Measurements from ENCODE around the gene UBE2E2. TPM values are rescaled to one million over a fixed set of nuclear protein-coding genes. Genes with fewer than 3 reads are reported as not detected.

UBE2E2 gene
- total and polyA plus RNA-seq, 3 experiments from 2014 or later, result 0.86 to 8.0 (median 0.92) TPM

DNA sequence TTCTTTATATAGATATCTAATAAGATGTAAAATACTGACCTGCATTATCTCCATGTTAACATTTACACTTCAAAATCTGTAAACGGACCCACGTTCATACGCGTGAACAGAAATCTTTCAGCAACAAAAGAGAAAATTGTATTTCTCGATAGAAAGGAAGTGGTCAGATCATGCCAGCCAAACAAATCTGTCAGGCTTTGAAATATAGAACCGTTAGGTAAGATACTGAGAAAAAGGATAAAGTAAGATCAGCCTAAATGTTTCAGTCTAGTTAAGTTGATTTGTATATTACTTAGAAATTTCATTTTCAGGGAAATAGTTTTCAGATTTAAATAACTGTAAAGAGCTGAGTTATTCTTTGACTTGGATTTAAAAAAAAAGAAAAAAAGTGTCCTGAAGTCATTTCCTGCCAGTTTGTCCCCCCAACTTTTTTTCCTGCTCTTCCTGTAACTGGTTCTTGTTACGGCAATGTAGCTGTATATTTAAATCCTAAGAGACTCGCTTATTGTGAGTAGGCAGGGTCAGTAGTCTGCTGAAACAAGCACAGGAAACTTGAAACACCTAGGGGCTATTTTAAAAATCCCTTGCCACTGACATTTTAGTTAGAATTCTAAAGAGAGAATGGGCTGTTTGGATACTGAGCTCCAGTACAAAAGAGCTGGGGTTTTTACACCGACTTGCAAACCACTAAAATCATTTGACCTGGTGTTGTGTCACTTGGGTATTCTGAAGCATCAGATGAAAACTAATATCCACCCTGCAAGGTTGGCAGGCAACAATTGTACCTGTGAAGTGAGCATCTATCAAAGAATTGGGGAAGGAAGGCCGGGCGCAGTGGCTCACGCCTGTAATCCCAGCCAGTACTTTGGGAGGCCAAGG is 237.5 kb downstream of the UBE2E2 start:
- no peaks in the 10 kb centered on the region for H3K36me3 ChIP-seq (ENCODE audit: insufficient read depth, low read length)
- H3K27ac Mint-ChIP-seq, result peak overlapping the region in 1 of 8 donors; percentile 64
- peaks cover 5 to 20% (median 16%) of the 10 kb centered on the region in 3 donors for H3K4me1 Mint-ChIP-seq
- H3K27me3 Mint-ChIP-seq, result peaks cover 0 to 3% of the 10 kb centered on the region in 2 donors
- H3K27me3 ChIP-seq (ENCODE audit: insufficient read depth, low read length, poor library complexity, severe bottlenecking), result no peaks in the 10 kb centered on the region
- no peak overlapping the region for H3K4me3 ChIP-seq (ENCODE audit: low read length)
- CTCF ChIA-PET, result no interaction called here
- H3K36me3 Mint-ChIP-seq, result no peaks in the 10 kb centered on the region
- H3K4me1 ChIP-seq (ENCODE audit: insufficient read depth, low read length), result peaks cover 10% of the 10 kb centered on the region
- H3K4me3 Mint-ChIP-seq, result peak overlapping the region in 2 of 7 donors; percentile 3 to 46
- no peaks in the 10 kb centered on the region for H3K9me3 ChIP-seq (ENCODE audit: low read length)
- POLR2A ChIA-PET, result no interaction called here
- peak in 1 of 5 donors; percentile 26 for DNase-seq
- H3K9me3 Mint-ChIP-seq, result peaks cover 0 to 3% (median 0%) of the 10 kb centered on the region in 5 donors
- no peak overlapping the region for H3K27ac ChIP-seq (ENCODE audit: low read depth, low read length)

DNA sequence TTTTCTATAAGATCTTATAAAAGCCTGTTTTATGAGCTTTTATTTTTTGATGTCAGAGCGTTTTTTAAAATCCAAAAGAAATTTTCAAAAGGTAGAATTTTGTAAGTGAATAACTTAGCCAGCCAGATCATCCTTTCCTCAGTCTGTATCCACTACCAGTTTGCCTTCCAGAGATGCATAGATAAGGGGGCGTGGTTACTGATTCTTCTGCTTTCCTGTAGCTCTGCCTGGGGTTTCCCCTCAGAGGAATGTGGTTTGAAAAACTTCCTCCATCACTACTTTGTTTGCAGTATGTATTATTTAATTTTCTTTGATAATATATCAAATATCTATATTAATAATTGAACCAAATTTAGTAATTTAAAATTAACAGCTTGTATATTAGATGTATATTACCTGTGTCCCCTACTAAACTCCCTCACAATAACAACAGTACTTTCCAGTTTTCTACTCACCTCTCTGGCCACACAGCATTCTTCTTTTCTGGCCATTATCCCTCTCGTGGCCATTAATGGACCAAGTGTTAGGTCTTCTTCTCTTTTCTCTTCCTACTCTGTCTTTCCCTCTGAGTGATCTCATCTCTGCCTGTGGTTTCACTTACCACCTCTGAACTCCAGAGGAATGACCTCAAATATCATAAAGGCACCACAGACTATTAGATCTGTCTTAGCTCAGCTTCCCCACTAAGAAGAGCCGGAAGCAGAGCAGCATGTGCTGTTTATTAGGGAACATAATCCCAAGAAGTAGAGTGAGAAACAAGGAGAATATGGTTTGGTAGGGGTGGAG is 239.7 kb downstream of the UBE2E2 start:
- Histone ChIP-seq H3K27me3 (ENCODE audit: insufficient read depth, low read length, poor library complexity, severe bottlenecking) (no peaks in the 10 kb centered on the region), H3K9me3 (ENCODE audit: low read length) (no peaks in the 10 kb centered on the region), H3K36me3 (ENCODE audit: insufficient read depth, low read length) (no peaks in the 10 kb centered on the region), H3K4me1 (ENCODE audit: insufficient read depth, low read length) (peaks cover 10% of the 10 kb centered on the region), H3K27ac (ENCODE audit: low read depth, low read length) (no peak overlapping the region), H3K4me3 (ENCODE audit: low read length) (no peak overlapping the region)
- CTCF ChIA-PET, result no interaction called here
- peaks cover 5 to 20% (median 16%) of the 10 kb centered on the region in 3 donors for H3K4me1 Mint-ChIP-seq
- no peaks in the 10 kb centered on the region for H3K9me3 Mint-ChIP-seq
- no peaks in the 10 kb centered on the region for H3K36me3 Mint-ChIP-seq
- H3K27ac Mint-ChIP-seq, result no peak overlapping the region
- POLR2A ChIA-PET, result no interaction called here
- peak in 1 of 5 donors; percentile 33 for DNase-seq
- no peaks in the 10 kb centered on the region for H3K27me3 Mint-ChIP-seq
- no peak overlapping the region for H3K4me3 Mint-ChIP-seq

DNA sequence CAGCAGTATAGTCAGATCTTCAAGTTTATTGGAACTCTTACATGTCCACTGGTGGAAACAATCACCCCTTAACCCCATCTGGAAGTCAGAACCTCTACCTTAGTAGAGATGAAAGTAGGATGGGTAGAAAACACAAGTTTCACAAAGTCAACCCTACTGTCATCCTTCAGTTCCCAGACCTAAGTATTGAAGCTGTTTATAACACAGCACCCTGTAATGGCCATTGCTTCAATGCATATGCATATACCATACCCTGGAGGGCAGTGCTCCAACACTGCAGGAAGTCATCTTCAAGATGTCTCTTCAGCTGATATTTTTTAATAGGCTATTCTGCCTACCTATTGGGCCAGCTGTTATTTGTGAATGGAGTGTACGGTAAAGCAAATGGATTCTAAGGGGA is 241.3 kb downstream of the UBE2E2 start:
- no peak overlapping the region for H3K27ac Mint-ChIP-seq
- no peaks in the 10 kb centered on the region for H3K27me3 ChIP-seq (ENCODE audit: insufficient read depth, low read length, poor library complexity, severe bottlenecking)
- peaks cover 5 to 20% (median 16%) of the 10 kb centered on the region in 3 donors for H3K4me1 Mint-ChIP-seq
- no peak overlapping the region for H3K4me3 ChIP-seq (ENCODE audit: low read length)
- H3K27me3 Mint-ChIP-seq, result no peaks in the 10 kb centered on the region
- H3K27ac ChIP-seq (ENCODE audit: low read depth, low read length), result no peak overlapping the region
- H3K4me3 Mint-ChIP-seq, result no peak overlapping the region
- no peaks in the 10 kb centered on the region for H3K36me3 Mint-ChIP-seq
- ChIA-PET CTCF (no interaction called here), POLR2A (no interaction called here)
- H3K36me3 ChIP-seq (ENCODE audit: insufficient read depth, low read length), result no peaks in the 10 kb centered on the region
- no peak for DNase-seq
- H3K9me3 Mint-ChIP-seq, result no peaks in the 10 kb centered on the region
- no peaks in the 10 kb centered on the region for H3K9me3 ChIP-seq (ENCODE audit: low read length)
- peaks cover 10% of the 10 kb centered on the region for H3K4me1 ChIP-seq (ENCODE audit: insufficient read depth, low read length)

GRCh38 chr3:23446301-23446700 is 243.2 kb downstream of the UBE2E2 start:
- no peaks in the 10 kb centered on the region for H3K27me3 Mint-ChIP-seq
- Histone ChIP-seq H3K9me3 (ENCODE audit: low read length) (no peaks in the 10 kb centered on the region), H3K27ac (ENCODE audit: low read depth, low read length) (no peak overlapping the region), H3K36me3 (ENCODE audit: insufficient read depth, low read length) (no peaks in the 10 kb centered on the region), H3K4me3 (ENCODE audit: low read length) (no peak overlapping the region), H3K4me1 (ENCODE audit: insufficient read depth, low read length) (peaks cover 5% of the 10 kb centered on the region), H3K27me3 (ENCODE audit: insufficient read depth, low read length, poor library complexity, severe bottlenecking) (no peaks in the 10 kb centered on the region)
- POLR2A ChIA-PET, result no interaction called here
- H3K36me3 Mint-ChIP-seq, result no peaks in the 10 kb centered on the region
- no peaks in the 10 kb centered on the region for H3K9me3 Mint-ChIP-seq
- no peak for DNase-seq
- H3K4me1 Mint-ChIP-seq, result peaks cover 4 to 11% (median 8%) of the 10 kb centered on the region in 3 donors
- CTCF ChIA-PET, result no interaction called here
- H3K27ac Mint-ChIP-seq, result no peak overlapping the region
- no peak overlapping the region for H3K4me3 Mint-ChIP-seq

DNA sequence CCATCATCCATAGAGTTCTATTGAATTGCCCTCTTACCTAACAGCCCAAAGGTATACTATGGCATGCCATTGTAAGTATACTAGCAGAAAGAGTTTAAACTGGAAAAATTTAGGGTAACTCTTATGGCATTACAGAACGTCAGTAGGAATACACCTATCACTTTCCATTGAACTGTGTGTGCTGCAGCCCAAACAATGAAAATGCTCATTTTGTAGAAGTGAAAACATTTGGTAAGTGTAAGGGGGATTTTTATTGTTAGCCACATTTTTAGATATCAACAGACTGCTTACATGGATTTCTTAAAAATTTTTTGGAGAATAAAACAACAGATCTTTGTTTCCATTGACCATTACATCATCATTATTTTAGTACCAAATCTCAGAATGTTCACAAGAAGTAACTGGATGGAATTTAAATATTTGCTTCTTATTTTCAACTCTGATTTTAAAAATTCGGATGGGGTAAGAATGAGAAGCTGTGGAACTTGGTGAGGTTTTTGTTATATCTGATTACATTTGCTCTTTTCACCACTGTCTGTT is 245.9 kb downstream of the UBE2E2 start:
- no peaks in the 10 kb centered on the region for H3K36me3 Mint-ChIP-seq
- POLR2A ChIA-PET, result no interaction called here
- Histone ChIP-seq H3K36me3 (ENCODE audit: insufficient read depth, low read length) (no peaks in the 10 kb centered on the region), H3K9me3 (ENCODE audit: low read length) (no peaks in the 10 kb centered on the region), H3K4me1 (ENCODE audit: insufficient read depth, low read length) (no peaks in the 10 kb centered on the region), H3K27ac (ENCODE audit: low read depth, low read length) (no peak overlapping the region), H3K27me3 (ENCODE audit: insufficient read depth, low read length, poor library complexity, severe bottlenecking) (no peaks in the 10 kb centered on the region), H3K4me3 (ENCODE audit: low read length) (no peak overlapping the region)
- no peak overlapping the region for H3K27ac Mint-ChIP-seq
- H3K9me3 Mint-ChIP-seq, result no peaks in the 10 kb centered on the region
- DNase-seq, result no peak
- H3K27me3 Mint-ChIP-seq, result no peaks in the 10 kb centered on the region
- CTCF ChIA-PET, result no interaction called here
- H3K4me1 Mint-ChIP-seq, result no peaks in the 10 kb centered on the region
- no peak overlapping the region for H3K4me3 Mint-ChIP-seq

DNA sequence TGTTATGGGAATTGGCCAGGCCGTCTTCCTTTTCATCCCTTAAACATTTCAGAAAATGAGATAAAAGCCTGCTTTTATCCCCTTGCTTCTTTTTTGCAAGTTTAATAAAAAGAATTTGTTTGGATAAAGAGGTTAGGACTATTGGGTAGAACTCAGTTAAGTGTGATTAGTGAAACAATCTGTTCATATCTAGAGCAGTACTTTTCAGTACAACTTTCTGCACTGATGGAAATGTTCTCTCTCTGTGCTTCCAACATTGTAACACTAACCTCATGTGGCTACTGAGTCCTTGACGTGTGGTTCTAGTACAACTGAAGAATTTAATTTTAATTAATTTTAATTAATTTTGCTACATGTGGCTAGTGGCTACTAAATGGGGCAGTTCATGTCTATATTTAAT is 246.9 kb downstream of the UBE2E2 start:
- no peak for DNase-seq
- peaks cover 0 to 2% of the 10 kb centered on the region in 2 donors for H3K27me3 Mint-ChIP-seq
- Histone ChIP-seq H3K4me3 (ENCODE audit: low read length) (no peak overlapping the region), H3K27ac (ENCODE audit: low read depth, low read length) (no peak overlapping the region), H3K9me3 (ENCODE audit: low read length) (no peaks in the 10 kb centered on the region), H3K27me3 (ENCODE audit: insufficient read depth, low read length, poor library complexity, severe bottlenecking) (no peaks in the 10 kb centered on the region), H3K4me1 (ENCODE audit: insufficient read depth, low read length) (no peaks in the 10 kb centered on the region), H3K36me3 (ENCODE audit: insufficient read depth, low read length) (no peaks in the 10 kb centered on the region)
- H3K4me3 Mint-ChIP-seq, result no peak overlapping the region
- H3K27ac Mint-ChIP-seq, result no peak overlapping the region
- no peaks in the 10 kb centered on the region for H3K36me3 Mint-ChIP-seq
- H3K4me1 Mint-ChIP-seq, result no peaks in the 10 kb centered on the region
- no peaks in the 10 kb centered on the region for H3K9me3 Mint-ChIP-seq
- POLR2A ChIA-PET, result no interaction called here
- CTCF ChIA-PET, result no interaction called here

GRCh38 chr3:23450806-23451205 is 247.7 kb downstream of the UBE2E2 start:
- no peaks in the 10 kb centered on the region for H3K9me3 ChIP-seq (ENCODE audit: low read length)
- Mint-ChIP-seq H3K4me3 (no peak overlapping the region), H3K4me1 (no peaks in the 10 kb centered on the region), H3K9me3 (no peaks in the 10 kb centered on the region), H3K36me3 (no peaks in the 10 kb centered on the region), H3K27ac (no peak overlapping the region), H3K27me3 (peaks cover 0 to 2% of the 10 kb centered on the region in 2 donors)
- no peak overlapping the region for H3K4me3 ChIP-seq (ENCODE audit: low read length)
- no peaks in the 10 kb centered on the region for H3K27me3 ChIP-seq (ENCODE audit: insufficient read depth, low read length, poor library complexity, severe bottlenecking)
- no peak overlapping the region for H3K27ac ChIP-seq (ENCODE audit: low read depth, low read length)
- no peaks in the 10 kb centered on the region for H3K4me1 ChIP-seq (ENCODE audit: insufficient read depth, low read length)
- DNase-seq, result no peak
- ChIA-PET CTCF (no interaction called here), POLR2A (no interaction called here)
- H3K36me3 ChIP-seq (ENCODE audit: insufficient read depth, low read length), result no peaks in the 10 kb centered on the region

DNA sequence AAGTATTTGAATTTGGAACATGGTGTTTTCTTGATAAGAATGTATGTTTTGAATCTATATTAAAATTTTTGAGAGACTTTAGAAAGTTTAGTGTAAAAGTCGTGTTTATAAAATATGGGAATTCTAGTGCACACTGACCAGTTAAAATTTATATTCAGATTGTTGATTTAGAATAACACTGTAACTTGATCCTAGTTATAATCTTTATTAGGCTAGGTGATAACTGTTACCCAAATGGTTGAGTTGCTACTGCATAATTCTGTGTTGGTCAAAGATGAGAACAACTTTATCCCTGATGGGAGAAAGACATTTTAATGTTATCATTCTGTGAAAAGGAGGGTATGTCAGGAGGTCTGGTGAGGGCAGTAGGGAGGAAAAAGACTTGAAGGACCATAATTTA is 249.3 kb downstream of the UBE2E2 start:
- ChIA-PET POLR2A (no interaction called here), CTCF (no interaction called here)
- Mint-ChIP-seq H3K27ac (peak overlapping the region in 1 of 8 donors; percentile 34), H3K4me3 (no peak overlapping the region), H3K4me1 (no peaks in the 10 kb centered on the region), H3K27me3 (peaks cover 0 to 2% of the 10 kb centered on the region in 2 donors), H3K36me3 (no peaks in the 10 kb centered on the region), H3K9me3 (no peaks in the 10 kb centered on the region)
- no peaks in the 10 kb centered on the region for H3K27me3 ChIP-seq (ENCODE audit: insufficient read depth, low read length, poor library complexity, severe bottlenecking)
- no peak overlapping the region for H3K27ac ChIP-seq (ENCODE audit: low read depth, low read length)
- no peak for DNase-seq
- H3K4me1 ChIP-seq (ENCODE audit: insufficient read depth, low read length), result no peaks in the 10 kb centered on the region
- H3K36me3 ChIP-seq (ENCODE audit: insufficient read depth, low read length), result no peaks in the 10 kb centered on the region
- no peaks in the 10 kb centered on the region for H3K9me3 ChIP-seq (ENCODE audit: low read length)
- H3K4me3 ChIP-seq (ENCODE audit: low read length), result no peak overlapping the region
